Heart left ventricle (tissue), 16 donors: ENCODE results near the gene MARS2. TPM values are rescaled to one million over a fixed set of nuclear protein-coding genes. Genes with fewer than 3 reads are reported as not detected.
"Not testable (repeated sequence)": the region's sequence is repeated elsewhere in the genome, so short reads cannot be mapped to it uniquely, and the experiment has no call there.

ENCODE experiments used
- ATAC-seq, 4 donors: fragments of 200-7000 bp; cut with Tn5 transposase; one replicate each; pipeline ENCODE4 v1.9.1; 2020 to 2022; ENCODE audit warnings: moderate library complexity in 4 of 4, mild to moderate bottlenecking in 3 of 4, moderate number of reproducible peaks in 1 of 4
- DNase-seq, 5 donors: peaks; one replicate each; pipeline ENCODE4 v3.0.0-alpha.2; 2020
- H3K27ac ChIP-seq, 12 donors: fragments of 200-600 bp; sonication (generic) in 4 of 12; one replicate each; pipeline versions ENCODE4 v1.5.0 to v1.8.0; 2016 to 2022; ENCODE audit warnings: mild to moderate bottlenecking in 2 of 12
- H3K27me3 ChIP-seq, 9 donors: fragments of 200-600 bp; sonication (generic) in 2 of 9; one replicate each; pipeline versions ENCODE4 v1.5.1 to v1.8.0; 2016 to 2022; ENCODE audit warnings: mild to moderate bottlenecking in 3 of 9
- H3K36me3 ChIP-seq, 9 donors: fragments of 200-600 bp; sonication (generic) in 2 of 9; one replicate each; pipeline versions ENCODE4 v1.5.0 to v1.8.0; 2018 to 2022; ENCODE audit warnings: mild to moderate bottlenecking in 2 of 9
- H3K4me1 ChIP-seq, 12 donors: fragments of 200-600 bp; sonication (generic) in 4 of 12; one replicate each; pipeline versions ENCODE4 v1.5.0 to v1.8.0; 2016 to 2022; ENCODE audit warnings: mild to moderate bottlenecking in 3 of 12
- H3K4me3 ChIP-seq, 12 donors: fragments of 200-600 bp; sonication (generic) in 4 of 12; one replicate each; pipeline versions ENCODE4 v1.5.0 to v1.8.0; 2017 to 2022; ENCODE audit warnings: mild to moderate bottlenecking in 9 of 12, moderate library complexity in 4 of 12
- H3K9me3 ChIP-seq, 12 donors: fragments of 200-600 bp; sonication (generic) in 4 of 12; one replicate each; pipeline versions ENCODE4 v1.5.0 to v1.8.0; 2016 to 2022; ENCODE audit warnings: mild to moderate bottlenecking in 1 of 12
- CTCF ChIP-seq, 12 donors: fragments of 200-600 bp; sonication (generic) in 4 of 12; IDR thresholded peaks; one replicate each; pipeline versions ENCODE4 v1.5.0 to v1.8.0; 2018 to 2022; ENCODE audit warnings: antibody characterized with exemption in 12 of 12, mild to moderate bottlenecking in 5 of 12
- POLR2A ChIP-seq, 2 donors: fragments of 450-650 bp; IDR thresholded peaks; one replicate each; pipeline ENCODE4 v1.6.1; 2017; ENCODE audit warnings: antibody characterized with exemption in 2 of 2, mild to moderate bottlenecking in 2 of 2, moderate library complexity in 2 of 2
- WGBS, 4 donors: extraction: QIAGEN DNeasy Blood & Tissue Kit in 2 of 4; methylation state at CpG; one replicate each; pipeline versions ENCODE4 v1.1.5 to v1.1.7; 2013 to 2018; 5-methylcytosine and 5-hydroxymethylcytosine counted together
- intact Hi-C, 10 donors: fragments of 100-400 bp; cut with DNase I; formaldehyde crosslinking; loops; one replicate each; pipeline versions ENCODE4 v1.11.1 to v1.14.2; 2022
- polyA plus RNA-seq, 2 donors: library from polyadenylated mRNA; stranded (reverse); fragments of 200-250 nt; gene quantifications; one replicate each; pipeline ENCODE4 v1.2.3, GENCODE V29; 2013
- total RNA-seq, 9 donors: library from RNA; depleted of rRNA in 2 of 9; stranded (reverse); fragments of >200 nt in 2 of 9; fragmentation: NEBNext Ultra II Directional in 3 of 9; extraction: Animal tissue kit (Norgen Biotek cat#: 25700) in 3 of 9; gene quantifications; one replicate each; pipeline versions ENCODE4 v1.1.0 to v1.2.4, GENCODE V29; 2016 to 2023
- donor health status: ischemic (EF 13 %, LVEDD 7.1; RV severe dilation, severe dysfunction).
- donor health status: healthy with polysubstance abuse.
- donor health status: DM: no; HTN: yes; CAD: no.
- donor health status: DM: no; HTN: no; CAD: no.
- donor health status: ischemic (EF 25% LVEDD 6.9; RV normal size, moderate dysfunction).
- donor health status: ischemic (EF 25% LVEDD 5.7; RV mildly dilated, moderate dysfunction).
- donor health status: healthy.
- donor health status: DM: yes; HTN: yes; CAD: no.
- donor health status: ischemic (EF 35%, LVEDD 5.7; RV mildly dilated, moderate dysfunction).
- donor health status: nonischemic (EF 11% LVEDD 7.7; RV severe dilation, severe dysfunction).
- donor health status: DM: yes; HTN: yes; CAD: no.
- donor health status: PGD.
- donor health status: ischemic (EF 29% LVEDD 5.4; RV normal size, mild dysfunction).
- donor health status: nonischemic (EF 23%, LVEDD 6.1; RV moderate dilation, normal function).

MARS2 gene
- total and polyA plus RNA-seq, 11 donors, result 2.6 to 10.3 (median 7.0) TPM

DNA sequence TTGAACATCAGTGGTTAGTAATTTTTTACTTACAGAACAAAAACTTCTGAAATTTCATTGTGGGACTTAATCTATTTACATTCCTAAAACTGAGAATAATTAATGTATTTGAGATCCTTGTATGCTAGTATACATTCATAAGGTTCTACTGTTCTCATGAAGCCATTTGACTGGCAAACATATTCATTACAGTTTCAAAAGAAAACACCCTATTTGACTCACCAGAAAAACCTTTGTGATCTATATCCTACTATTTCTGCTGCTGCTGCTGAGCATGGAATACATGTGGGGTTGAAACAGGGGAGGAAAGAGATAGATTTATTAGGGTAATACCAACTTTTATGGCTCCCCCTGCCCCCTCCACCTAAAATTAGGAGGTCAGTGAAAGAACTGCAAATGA, 21.8 kb downstream of the MARS2 start:
- intact Hi-C loops, result no loop called here
- Histone ChIP-seq H3K4me1 (no peaks in the 10 kb centered on the region), H3K4me3 (no peak overlapping the region), H3K9me3 (no peaks in the 10 kb centered on the region), H3K27ac (no peak overlapping the region), H3K27me3 (no peaks in the 10 kb centered on the region), H3K36me3 (no peaks in the 10 kb centered on the region)
- no peak for DNase-seq
- no peak for ATAC-seq
- TF ChIP-seq CTCF (IDR thresholded peaks at IDR 0.05), result no peak
- no peak for TF ChIP-seq POLR2A (IDR thresholded peaks at IDR 0.05)

- H3K27me3 ChIP-seq, DNase-seq, H3K4me1 ChIP-seq, ATAC-seq, H3K9me3 ChIP-seq, H3K27ac ChIP-seq, H3K36me3 ChIP-seq, H3K4me3 ChIP-seq, intact Hi-C loops: not testable (repeated sequence)
- 91 to 94% (median 92%) methylated on average over 25 to 32 of the region's 32 CpGs for WGBS, 4 donors
Observed at GRCh38 chr2:197728555-197729544, 23.7 kb downstream of the MARS2 start.

- H3K36me3 ChIP-seq, result no peaks in the 10 kb centered on the region
- no peak overlapping the region for H3K27ac ChIP-seq
- H3K27me3 ChIP-seq, result no peaks in the 10 kb centered on the region
- no peaks in the 10 kb centered on the region for H3K9me3 ChIP-seq
- TF ChIP-seq CTCF (IDR thresholded peaks at IDR 0.05) (no peak), POLR2A (IDR thresholded peaks at IDR 0.05) (no peak)
- H3K4me3 ChIP-seq, result no peak overlapping the region
- no peak for ATAC-seq
- DNase-seq, result no peak
- no peaks in the 10 kb centered on the region for H3K4me1 ChIP-seq
- intact Hi-C loops, result no loop called here
Observed at GRCh38 chr2:197740200-197740599, 35.0 kb downstream of the MARS2 start.

Other genes starting within 250 kb of the MARS2 start
- 100 to 1,000 TPM in 7 of 9 donors, 10 to 100 TPM in 2; 86.7 to 154 (median 118) TPM for gene HSPD1, start 205.5 kb upstream of the MARS2 start, total RNA-seq
- 100 to 1,000 TPM; 121 to 246 TPM for gene HSPD1, start 205.5 kb upstream of the MARS2 start, polyA plus RNA-seq
- 100 to 1,000 TPM in 6 of 9 donors, 10 to 100 TPM in 3; 75.0 to 136 (median 102) TPM for gene HSPE1, start 205.0 kb upstream of the MARS2 start, total RNA-seq
- 100 to 1,000 TPM; 184 to 261 TPM for gene HSPE1, start 205.0 kb upstream of the MARS2 start, polyA plus RNA-seq
- gene MOB4, start 189.3 kb upstream of the MARS2 start, total RNA-seq, result 10 to 100 TPM; 25.6 to 40.9 (median 35.2) TPM
- 10 to 100 TPM; 19.6 to 48.9 TPM for gene MOB4, start 189.3 kb upstream of the MARS2 start, polyA plus RNA-seq
- gene RFTN2, start 29.8 kb upstream of the MARS2 start, total RNA-seq, result 10 to 100 TPM in 1 of 9 donors, 1 to 10 TPM in 8; 3.2 to 10.1 (median 5.3) TPM
- 1 to 10 TPM; 1.1 to 2.3 TPM for gene RFTN2, start 29.8 kb upstream of the MARS2 start, polyA plus RNA-seq
- gene BOLL, start 80.0 kb downstream of the MARS2 start, total RNA-seq, result under 1 TPM in 2 of 9 donors, not detected in 7; 0.12 to 0.21 TPM
- under 1 TPM in 1 of 2 donors, not detected in 1; 0.08 TPM for gene BOLL, start 80.0 kb downstream of the MARS2 start, polyA plus RNA-seq
- 100 to 1,000 TPM in 3 of 9 donors, 10 to 100 TPM in 6; 65.9 to 126 (median 97.6) TPM for gene PLCL1, start 99.2 kb downstream of the MARS2 start, total RNA-seq
- 10 to 100 TPM; 22.0 to 33.3 TPM for gene PLCL1, start 99.2 kb downstream of the MARS2 start, polyA plus RNA-seq